Posterior cingulate gyrus (tissue), 11 donors: ENCODE results near the gene E4F1.

Experiments used
- DNase-seq, 10 donors: peaks; one replicate each; pipeline versions ENCODE4 v3.0.0 to v3.0.0-alpha.2; 2020 to 2021; ENCODE audit warnings: mixed read lengths in 3 of 10
- intact Hi-C: fragments of 100-400 bp; cut with DNase I; formaldehyde crosslinking; loops from one replicate; pipeline ENCODE4 v1.15.1; 2023

The E4F1 gene

GRCh38 chr16:2228161-2228824, 4.9 kb downstream of the E4F1 start:
- intact Hi-C loops, result no loop called here
- DNase-seq, result no peak

GRCh38 chr16:2229091-2229490, 5.7 kb downstream of the E4F1 start:
- intact Hi-C loops, result no loop called here
- no peak for DNase-seq

GRCh38 chr16:2229632-2230250, 6.3 kb downstream of the E4F1 start:
- DNase-seq, result no peak
- intact Hi-C loops, result no loop called here

GRCh38 chr16:2230376-2230775, 7.0 kb downstream of the E4F1 start:
- intact Hi-C loops, result no loop called here

GRCh38 chr16:2231016-2231931, 7.9 kb downstream of the E4F1 start:
- intact Hi-C loops, result no loop called here
- no peak for DNase-seq

More at GRCh38 chr16:2230376-2230775, 7.0 kb downstream of the E4F1 start:
- DNase-seq, result no peak

DNA sequence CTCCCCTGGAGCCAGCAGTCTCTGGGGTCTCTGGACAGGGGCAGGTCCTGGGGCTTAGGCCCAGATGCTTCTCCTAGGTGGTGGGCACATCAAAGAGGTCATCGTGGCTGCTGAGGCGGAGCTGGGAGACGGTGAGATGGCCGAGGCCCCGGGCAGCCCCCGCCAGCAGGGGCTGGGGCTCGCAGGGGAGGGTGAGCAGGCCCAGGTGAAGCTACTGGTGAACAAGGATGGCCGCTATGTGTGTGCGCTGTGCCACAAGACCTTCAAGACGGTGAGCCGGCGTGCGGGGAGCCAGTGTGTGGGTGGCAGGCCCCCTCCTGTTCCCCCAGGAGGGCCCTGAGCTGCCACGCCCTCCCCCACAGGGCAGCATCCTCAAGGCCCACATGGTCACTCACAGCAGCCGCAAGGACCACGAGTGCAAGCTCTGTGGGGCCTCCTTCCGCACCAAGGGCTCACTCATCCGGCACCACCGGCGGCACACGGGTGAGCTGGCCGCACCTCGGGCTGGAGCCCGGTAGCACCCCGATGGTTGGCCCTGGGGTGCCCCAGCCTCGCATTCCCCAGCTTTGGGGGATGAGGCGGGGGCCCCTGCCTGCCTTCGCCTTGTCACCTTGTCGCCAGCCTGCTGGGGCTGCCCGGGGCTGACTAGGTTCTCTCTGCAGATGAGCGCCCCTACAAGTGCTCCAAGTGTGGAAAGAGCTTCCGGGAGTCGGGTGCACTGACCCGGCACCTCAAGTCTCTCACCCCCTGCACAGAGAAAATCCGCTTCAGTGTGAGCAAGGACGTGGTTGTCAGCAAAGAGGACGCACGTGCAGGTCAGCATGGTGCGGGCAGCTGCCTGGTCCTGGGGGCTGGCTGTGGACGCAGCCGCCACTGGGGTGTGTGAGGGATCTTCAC, 9.0 kb downstream of the E4F1 start:
- DNase-seq, result no peak
- intact Hi-C loops, result no loop called here

- no peak for DNase-seq
- intact Hi-C loops, result no loop called here
Observed at GRCh38 chr16:2233046-2233775, 9.8 kb downstream of the E4F1 start.

DNA sequence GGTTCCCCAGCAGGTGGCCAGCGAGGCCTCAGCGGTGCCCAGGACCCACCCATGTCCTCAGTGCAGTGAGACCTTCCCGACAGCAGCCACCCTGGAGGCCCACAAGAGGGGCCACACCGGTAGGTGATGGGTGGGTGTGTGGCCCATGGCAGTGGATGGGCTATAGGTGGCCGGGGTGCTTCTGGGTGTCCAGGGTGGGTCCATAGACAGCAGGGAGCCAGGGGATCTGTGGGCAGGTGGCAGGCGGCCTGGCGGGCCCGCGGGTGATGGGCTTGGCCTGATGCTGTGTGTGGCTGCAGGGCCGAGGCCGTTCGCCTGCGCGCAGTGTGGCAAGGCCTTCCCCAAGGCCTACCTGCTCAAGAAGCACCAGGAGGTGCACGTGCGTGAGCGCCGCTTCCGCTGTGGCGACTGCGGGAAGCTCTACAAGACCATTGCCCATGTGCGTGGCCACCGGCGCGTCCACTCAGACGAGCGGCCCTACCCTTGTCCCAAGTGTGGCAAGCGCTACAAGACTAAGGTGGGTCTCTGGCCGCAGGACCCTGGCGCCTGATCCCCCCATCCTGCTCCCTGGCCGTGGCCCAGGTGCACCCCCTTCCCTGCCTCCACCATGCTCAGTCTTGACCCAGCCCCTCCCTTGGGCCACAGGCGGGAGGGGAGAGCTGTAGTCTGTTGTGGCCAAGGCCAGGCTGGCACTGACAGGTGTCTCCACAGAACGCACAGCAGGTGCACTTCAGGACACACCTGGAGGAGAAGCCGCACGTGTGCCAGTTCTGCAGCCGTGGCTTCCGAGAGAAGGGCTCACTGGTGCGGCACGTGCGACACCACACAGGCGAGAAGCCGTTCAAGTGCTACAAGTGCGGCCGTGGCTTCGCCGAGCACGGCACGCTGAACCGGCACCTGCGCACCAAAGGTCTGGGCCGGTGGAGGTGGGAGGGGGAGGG, 10.8 kb downstream of the E4F1 start:
- DNase-seq, result no peak
- intact Hi-C loops, result no loop called here

GRCh38 chr16:2234813-2235170, 11.4 kb downstream of the E4F1 start:
- intact Hi-C loops, result no loop called here
- no peak for DNase-seq

GRCh38 chr16:2235234-2235651, 11.9 kb downstream of the E4F1 start:
- intact Hi-C loops, result no loop called here
- no peak for DNase-seq

GRCh38 chr16:2235695-2236336, 12.4 kb downstream of the E4F1 start:
- no peak for DNase-seq
- intact Hi-C loops, result no loop called here

DNA sequence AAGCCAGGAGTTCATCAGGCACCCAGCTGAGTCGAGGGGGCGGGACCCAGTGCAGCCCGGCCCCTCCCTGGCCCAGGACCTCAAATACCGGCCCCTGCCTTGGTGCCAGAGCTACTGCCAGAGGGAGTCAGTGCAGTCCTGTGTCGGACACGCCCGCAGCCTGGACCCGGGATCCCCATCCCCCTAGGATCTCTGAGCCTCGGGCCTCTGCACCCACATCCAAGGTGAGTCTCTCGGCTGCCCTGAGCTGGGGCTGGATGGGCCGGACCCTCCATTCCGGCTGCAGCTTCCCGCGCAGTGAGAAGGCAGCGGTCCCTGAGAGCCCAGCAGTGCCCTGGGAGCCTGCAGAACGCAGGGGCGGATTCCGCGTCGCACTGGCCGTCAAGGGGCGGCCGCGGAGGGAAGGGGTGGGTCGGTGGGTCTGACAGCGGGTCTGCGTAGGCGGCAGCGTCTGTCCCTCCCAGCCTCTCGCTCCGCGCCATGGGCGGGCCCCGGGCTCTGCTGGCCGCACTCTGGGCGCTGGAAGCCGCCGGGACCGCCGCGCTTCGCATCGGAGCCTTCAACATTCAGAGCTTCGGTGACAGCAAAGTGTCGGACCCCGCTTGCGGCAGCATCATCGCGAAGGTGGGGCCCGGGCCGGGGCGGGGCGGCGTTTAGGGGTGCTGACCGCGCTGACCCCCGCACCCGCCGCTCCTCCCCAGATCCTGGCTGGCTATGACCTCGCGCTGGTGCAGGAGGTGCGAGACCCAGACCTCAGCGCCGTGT, 13.1 kb downstream of the E4F1 start, which contains the start of gene DNASE1L2:
DNASE1L2 (plus strand) TSS at position 108 of the 765 bp plus-strand sequence; CDS start at position 481, 373 bp downstream.
- DNase-seq, result no peak
- intact Hi-C loops, result no loop called here

DNA sequence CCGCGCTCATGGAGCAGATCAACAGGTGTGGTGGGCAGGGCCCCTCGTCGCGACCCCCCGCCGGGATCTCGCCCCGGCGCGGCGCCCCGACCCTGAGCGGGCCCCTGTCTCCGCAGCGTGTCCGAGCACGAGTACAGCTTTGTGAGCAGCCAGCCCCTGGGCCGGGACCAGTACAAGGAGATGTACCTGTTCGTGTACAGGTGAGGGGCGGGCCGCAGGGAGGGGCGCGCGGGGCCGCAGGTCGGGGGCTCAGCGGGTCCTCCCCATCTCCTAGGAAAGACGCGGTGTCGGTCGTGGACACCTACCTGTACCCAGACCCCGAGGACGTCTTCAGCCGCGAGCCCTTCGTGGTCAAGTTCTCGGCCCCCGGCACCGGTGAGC, 13.7 kb downstream of the E4F1 start:
- no peak for DNase-seq
- intact Hi-C loops, result no loop called here

- intact Hi-C loops, result no loop called here
- no peak for DNase-seq
Observed at GRCh38 chr16:2237493-2238149, 14.2 kb downstream of the E4F1 start.

DNA sequence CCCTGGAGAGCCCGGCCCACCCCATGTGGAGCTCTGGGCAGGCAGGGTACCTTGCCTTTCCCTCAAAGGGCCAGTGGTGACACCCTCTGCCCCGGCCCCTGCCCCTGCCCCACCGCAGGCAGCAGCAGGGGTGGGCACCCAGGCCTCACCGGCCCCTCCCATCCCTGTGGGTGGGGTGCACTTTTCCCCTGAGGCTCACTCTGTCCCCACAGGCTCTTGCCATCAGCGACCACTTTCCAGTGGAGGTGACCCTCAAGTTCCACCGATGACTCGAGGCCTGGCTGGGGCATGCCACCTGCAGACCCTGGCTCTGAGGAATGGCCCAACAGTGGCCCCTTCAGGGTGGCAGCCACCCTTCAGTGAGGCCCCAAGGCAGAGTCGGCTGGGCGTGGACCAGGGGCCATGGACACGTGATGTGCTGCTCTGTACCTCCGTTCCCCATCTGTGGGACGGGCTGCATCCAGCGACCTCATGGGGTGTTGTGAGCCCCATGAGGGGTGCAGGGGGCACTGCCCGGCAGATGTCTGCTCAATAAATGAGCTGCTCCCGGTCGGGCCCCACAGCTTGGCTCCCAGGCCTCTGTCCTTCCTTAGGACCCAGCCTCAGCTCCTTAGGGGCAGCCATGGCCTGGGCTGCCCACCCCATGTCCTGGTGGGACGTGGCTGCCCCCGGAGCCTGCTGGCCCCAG, 14.9 kb downstream of the E4F1 start:
- intact Hi-C loops, result no loop called here
- no peak for DNase-seq
